Neuron (in vitro differentiated cells): ENCODE measurements around the gene PARD3.
"Not testable (repeated sequence)": the region's sequence is repeated elsewhere in the genome, so short reads cannot be mapped to it uniquely, and the experiment has no call there.

Source experiments
- H2AFZ ChIP-seq: one replicate; pipeline ENCODE4 v1.6.1; 2013; ENCODE audit warnings: low read depth, mild to moderate bottlenecking, inconsistent platforms, low read length, moderate library complexity
- H3K27me3 ChIP-seq: one replicate; pipeline ENCODE4 v1.6.1; 2013; ENCODE audit warnings: low read length; ENCODE audit not compliant: insufficient read depth
- H3K36me3 ChIP-seq: one replicate; pipeline ENCODE4 v1.6.1; 2013; ENCODE audit warnings: low read length; ENCODE audit not compliant: insufficient read depth
- H3K4me1 ChIP-seq: one replicate; pipeline ENCODE4 v1.6.1; 2013; ENCODE audit warnings: low read length; ENCODE audit not compliant: insufficient read depth
- H3K4me3 ChIP-seq: 2 replicates; pipeline ENCODE4 v1.5.1; 2013; ENCODE audit warnings: mild to moderate bottlenecking, low read length, moderate library complexity
- H3K9me3 ChIP-seq: one replicate; pipeline ENCODE4 v1.6.1; 2013; ENCODE audit warnings: low read length

PARD3 gene

DNA sequence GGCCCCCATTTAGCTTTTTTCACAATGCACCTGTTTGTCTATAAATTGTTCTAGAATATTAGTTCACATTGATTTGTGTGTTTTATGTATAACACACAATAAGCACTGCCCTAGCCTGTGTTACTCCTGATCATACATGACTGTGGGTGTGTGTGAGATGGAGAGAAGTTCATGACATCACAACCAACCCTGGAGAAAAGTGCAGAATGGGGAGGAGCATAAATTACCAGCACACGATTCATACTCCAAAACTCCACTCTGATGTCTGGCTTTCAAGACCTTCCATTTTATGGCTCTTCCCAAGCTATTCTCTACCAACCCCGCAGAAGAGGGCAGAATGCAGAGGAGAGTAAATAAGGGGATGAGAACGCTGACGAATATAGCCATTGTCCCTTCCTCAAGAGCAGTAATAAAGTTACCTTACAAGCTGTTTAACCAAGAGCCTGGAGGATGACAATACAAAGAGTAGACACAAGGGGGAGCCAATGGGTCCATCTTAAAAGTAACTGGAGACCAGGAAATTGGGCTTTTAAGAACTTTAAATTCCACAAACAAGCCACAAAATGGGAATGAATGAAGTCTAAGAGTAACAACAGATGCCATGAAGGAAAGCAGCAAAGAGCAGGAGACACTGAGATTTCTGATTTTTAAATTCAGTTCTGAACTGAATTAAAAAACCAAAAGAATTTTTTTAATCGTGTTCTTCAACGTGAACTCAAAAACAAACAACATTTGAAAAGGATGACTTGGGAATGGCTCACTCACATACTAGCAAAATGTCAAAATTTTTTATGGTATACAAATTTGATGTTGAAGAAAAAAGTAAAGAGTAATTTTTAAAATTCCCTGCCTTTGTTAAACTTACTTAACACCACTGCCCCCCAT, 159.6 kb downstream of the PARD3 start:
- H2AFZ ChIP-seq: no peak overlapping the region
- H3K36me3 ChIP-seq: no peaks in the 10 kb centered on the region
- peaks cover 32% of the 10 kb centered on the region for H3K4me1 ChIP-seq
- no peak overlapping the region for H3K4me3 ChIP-seq
- no peaks in the 10 kb centered on the region for H3K27me3 ChIP-seq
- H3K9me3 ChIP-seq: no peaks in the 10 kb centered on the region

GRCh38 chr10:34654211-34654610, 160.9 kb downstream of the PARD3 start:
- no peak overlapping the region for H2AFZ ChIP-seq
- H3K4me3 ChIP-seq: no peak overlapping the region
- H3K4me1 ChIP-seq: peaks cover 35% of the 10 kb centered on the region
- no peaks in the 10 kb centered on the region for H3K9me3 ChIP-seq
- H3K36me3 ChIP-seq: no peaks in the 10 kb centered on the region
- no peaks in the 10 kb centered on the region for H3K27me3 ChIP-seq

- Histone ChIP-seq H3K4me3 (no peak overlapping the region), H3K36me3 (no peaks in the 10 kb centered on the region), H3K4me1 (peaks cover 35% of the 10 kb centered on the region), H2AFZ (no peak overlapping the region), H3K27me3 (no peaks in the 10 kb centered on the region), H3K9me3 (no peaks in the 10 kb centered on the region)
Observed at GRCh38 chr10:34653530-34653929, 161.6 kb downstream of the PARD3 start.

DNA sequence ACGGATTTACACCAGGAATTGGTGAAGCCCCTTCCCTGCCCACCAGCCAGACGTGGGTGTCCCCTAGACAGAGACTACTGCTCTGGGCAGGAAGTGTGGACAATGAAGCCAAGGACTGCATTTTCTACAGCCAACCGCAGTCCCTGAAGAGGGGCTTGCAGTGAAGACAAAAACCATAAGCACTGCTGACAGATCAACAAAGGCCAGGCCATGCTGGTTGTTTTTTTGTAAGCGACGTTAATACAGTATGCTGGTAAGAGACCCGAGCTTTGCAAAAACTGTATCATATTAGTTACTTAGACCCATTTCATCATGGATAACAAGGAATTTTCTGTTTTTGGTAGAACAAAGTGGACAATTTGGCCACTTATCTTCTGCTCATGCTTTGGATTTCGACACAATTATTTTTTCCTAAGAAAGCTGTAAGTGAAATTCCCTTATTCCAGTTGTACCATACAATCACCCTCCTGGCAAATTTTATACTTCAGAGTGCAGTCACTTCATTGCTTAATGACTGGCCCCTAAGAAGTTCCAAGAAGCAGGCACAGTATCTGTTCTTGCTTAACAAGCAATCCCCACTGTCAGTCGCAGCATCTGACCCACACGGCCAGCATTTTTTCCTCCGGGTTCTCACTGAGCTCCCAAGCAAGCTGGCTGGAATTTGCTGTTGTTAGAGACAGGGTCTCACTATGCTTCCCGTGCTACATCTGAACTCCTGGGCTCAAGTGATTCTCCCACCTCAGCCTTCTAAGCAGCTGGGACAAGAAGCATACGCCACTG, 163.5 kb downstream of the PARD3 start:
- Histone ChIP-seq H3K4me3 (no peak overlapping the region), H2AFZ (no peak overlapping the region), H3K9me3 (no peaks in the 10 kb centered on the region), H3K4me1 (peaks cover 33% of the 10 kb centered on the region), H3K27me3 (no peaks in the 10 kb centered on the region), H3K36me3 (no peaks in the 10 kb centered on the region)

DNA sequence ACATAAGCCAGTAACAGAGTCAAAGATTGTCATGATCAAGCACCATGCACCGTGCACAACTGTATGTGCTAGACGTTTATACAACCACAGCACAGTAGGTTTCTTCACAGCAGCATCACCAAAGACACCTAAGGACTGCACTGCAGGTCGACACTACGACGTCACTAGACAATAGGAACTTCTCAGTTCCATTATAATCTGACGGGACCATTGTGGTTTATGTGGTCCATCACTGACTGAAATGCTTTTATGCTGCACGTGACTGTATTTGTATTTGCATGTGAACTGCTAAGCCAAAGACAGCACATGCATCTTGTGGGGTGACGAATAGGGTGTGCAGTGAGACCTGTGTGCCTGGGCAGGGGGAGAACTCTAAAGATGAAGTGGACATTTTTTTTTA, 164.9 kb downstream of the PARD3 start:
- Histone ChIP-seq H3K9me3 (no peaks in the 10 kb centered on the region), H3K4me1 (peaks cover 27% of the 10 kb centered on the region), H3K4me3 (no peak overlapping the region), H2AFZ (no peak overlapping the region), H3K27me3 (no peaks in the 10 kb centered on the region), H3K36me3 (no peaks in the 10 kb centered on the region)

DNA sequence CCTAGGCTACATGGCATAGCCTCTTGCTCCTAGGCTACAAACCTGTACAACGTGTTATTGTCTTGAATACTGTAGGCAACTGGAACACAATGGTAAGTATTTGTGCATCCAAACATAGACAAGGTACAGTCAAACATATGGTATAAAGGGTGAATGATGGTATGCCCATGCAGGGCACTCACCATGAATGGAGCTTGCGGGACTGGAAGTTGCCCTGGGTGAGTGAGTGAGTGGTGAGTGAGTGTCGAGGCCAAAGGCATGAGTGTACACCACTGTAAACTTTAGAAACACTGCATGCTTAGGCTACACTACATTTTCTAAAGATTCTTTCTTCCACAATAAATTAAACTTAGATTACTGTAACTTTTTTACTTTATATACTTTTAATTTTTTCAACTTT, 165.7 kb downstream of the PARD3 start:
- Histone ChIP-seq H3K36me3 (no peaks in the 10 kb centered on the region), H3K27me3 (no peaks in the 10 kb centered on the region), H3K4me1 (peaks cover 27% of the 10 kb centered on the region), H3K4me3 (no peak overlapping the region), H2AFZ (no peak overlapping the region), H3K9me3 (no peaks in the 10 kb centered on the region)

DNA sequence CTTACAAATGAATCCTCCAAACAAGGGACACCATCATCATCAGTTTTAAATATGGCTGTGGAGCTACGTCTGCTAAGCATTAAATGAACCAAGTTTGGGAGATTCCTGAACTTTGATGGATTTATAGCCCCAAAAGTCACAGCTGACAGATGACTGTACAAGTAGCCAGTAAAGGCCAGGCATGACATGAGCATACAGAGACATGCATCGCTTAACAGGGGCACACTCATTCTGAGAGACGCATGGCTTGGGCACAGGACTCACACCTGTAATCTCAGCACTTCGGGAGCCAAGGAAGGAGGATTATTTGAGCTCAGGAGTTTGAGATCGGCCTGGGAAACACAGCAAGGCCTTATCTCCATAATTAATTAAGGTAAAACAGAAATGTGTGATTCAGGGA, 166.2 kb downstream of the PARD3 start:
- H3K4me1 ChIP-seq: peaks cover 27% of the 10 kb centered on the region
- H3K36me3 ChIP-seq: no peaks in the 10 kb centered on the region
- H3K27me3 ChIP-seq: no peaks in the 10 kb centered on the region
- H3K9me3 ChIP-seq: no peaks in the 10 kb centered on the region
- no peak overlapping the region for H2AFZ ChIP-seq
- no peak overlapping the region for H3K4me3 ChIP-seq

DNA sequence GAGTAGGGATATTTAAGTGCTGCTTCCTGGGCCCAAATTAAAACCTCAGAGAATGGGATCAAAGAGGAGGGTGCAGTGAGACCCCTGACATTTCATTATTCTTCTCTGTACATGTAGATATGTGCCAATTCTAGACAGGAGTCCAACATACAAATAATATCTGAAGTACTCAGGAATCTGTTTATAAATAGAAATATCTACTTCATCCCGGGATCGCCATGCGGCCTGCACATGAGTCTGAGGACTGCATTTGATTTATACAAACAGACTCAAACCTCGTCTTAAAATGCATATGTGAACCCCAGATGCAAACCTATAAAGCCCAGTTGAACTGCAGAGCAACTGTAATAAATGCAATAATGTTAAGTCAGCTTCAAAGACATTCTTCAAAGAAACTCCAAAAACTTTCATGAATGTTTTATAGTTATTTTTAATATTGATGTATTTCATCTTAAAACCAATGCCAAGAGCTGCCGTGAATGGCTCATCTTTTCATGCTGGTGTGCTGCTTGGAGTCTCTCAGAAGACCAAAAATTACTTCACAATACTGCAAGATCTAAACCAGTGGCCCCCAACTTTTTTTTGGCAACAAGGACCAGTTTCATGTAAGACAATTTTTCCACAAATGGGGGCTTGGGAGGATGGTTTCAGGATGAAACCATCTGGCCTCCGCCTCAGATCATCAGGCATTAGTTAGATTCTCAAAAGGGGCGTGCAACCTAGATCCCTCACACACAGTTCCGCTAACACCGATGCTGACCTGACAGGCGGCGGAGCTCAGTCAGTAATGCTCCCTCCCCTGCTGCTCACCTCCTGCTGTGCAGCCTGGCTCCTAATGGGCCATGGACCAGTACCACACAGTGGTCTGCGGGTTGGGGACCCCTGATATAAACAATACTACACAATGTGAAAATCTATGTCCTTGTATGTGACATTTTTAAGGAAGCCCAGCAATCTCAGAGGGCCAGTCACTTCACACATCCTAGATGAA, 166.9 kb downstream of the PARD3 start:
- Histone ChIP-seq H3K27me3 (no peaks in the 10 kb centered on the region), H3K4me3 (no peak overlapping the region), H3K36me3 (no peaks in the 10 kb centered on the region), H3K4me1 (peaks cover 25% of the 10 kb centered on the region), H3K9me3 (no peaks in the 10 kb centered on the region), H2AFZ (no peak overlapping the region)

DNA sequence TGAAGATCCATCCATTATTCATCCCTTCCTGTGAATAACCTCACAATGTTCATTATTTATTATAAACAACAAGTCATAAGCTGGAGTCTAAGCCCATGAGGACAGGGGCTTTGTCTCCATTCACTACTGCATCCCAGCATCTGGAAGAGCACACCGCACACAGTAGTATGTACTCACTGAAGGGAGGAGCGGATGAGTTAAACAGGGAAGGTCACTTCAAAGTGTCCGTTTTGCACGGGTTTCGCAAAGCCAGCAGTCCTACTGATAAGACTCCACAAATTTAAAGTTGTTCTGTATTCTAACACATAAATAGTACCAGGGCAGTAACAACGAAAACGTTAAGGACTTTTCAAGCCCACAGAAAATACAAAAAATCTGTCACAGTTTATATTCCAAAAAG, 167.9 kb downstream of the PARD3 start:
- no peaks in the 10 kb centered on the region for H3K27me3 ChIP-seq
- H3K36me3 ChIP-seq: no peaks in the 10 kb centered on the region
- H3K4me1 ChIP-seq: peaks cover 16% of the 10 kb centered on the region
- no peak overlapping the region for H3K4me3 ChIP-seq
- H2AFZ ChIP-seq: no peak overlapping the region
- no peaks in the 10 kb centered on the region for H3K9me3 ChIP-seq

DNA sequence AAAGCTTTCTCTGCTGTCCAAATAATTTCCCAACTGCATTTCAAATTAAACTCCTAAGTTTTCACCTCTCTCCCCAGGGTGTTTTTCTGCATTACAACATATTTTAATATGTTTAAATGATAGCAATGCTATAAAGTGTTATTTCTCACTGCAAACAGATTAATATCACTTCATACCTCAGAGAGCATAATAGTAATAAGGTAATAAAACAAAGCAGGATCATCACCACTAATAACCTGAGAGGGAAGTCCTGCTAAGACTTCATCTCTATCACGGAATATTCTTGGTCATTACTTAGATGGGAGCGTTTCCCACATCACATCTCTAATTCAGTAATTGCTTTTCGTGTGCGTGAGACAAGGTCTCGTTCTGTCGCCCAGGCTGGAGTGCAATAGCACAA, 168.8 kb downstream of the PARD3 start:
- no peaks in the 10 kb centered on the region for H3K36me3 ChIP-seq
- no peak overlapping the region for H3K4me3 ChIP-seq
- peaks cover 8% of the 10 kb centered on the region for H3K4me1 ChIP-seq
- H3K9me3 ChIP-seq: no peaks in the 10 kb centered on the region
- no peaks in the 10 kb centered on the region for H3K27me3 ChIP-seq
- no peak overlapping the region for H2AFZ ChIP-seq

DNA sequence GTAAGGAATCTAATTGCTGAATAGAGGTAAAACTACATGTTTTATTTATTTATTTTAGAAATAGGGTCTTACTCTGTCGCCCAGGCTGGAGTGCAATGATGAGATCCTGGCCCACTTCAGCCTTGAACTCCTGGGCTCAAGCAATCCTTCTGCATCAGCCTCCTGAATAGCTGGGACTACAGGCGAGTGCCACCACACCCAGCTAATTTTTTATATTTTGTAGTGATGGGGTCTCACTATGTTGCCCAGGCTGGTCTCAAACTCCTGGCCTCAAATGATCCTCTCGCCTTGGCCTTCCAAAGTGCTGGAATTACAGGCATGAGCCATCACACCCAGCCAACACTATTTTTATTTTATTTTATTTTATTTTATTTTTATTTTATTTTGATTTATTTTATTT, 170.3 kb downstream of the PARD3 start:
- not testable (repeated sequence) for H2AFZ ChIP-seq, H3K36me3 ChIP-seq, H3K4me1 ChIP-seq, H3K4me3 ChIP-seq, H3K9me3 ChIP-seq, H3K27me3 ChIP-seq

DNA sequence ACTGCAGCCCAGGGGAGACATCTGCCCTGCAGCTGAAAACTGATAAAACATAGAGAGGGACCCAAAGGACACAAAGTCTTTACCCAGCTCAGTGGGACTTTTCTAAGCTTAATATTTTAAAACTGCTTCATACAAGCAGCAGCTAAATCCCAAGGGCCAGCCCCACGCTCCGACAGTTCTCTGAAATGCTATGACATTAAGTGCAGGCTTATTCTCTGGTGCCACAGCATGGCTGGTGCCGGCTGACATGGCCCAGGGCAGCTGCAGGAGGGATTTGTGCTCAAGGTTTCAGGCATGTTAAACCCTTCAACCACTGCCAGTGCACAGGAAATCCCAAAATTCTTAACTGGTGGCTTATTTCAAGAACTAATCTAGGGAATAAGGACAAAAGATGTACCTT, 170.9 kb downstream of the PARD3 start:
- no peaks in the 10 kb centered on the region for H3K4me1 ChIP-seq
- no peaks in the 10 kb centered on the region for H3K9me3 ChIP-seq
- no peaks in the 10 kb centered on the region for H3K27me3 ChIP-seq
- H3K36me3 ChIP-seq: no peaks in the 10 kb centered on the region
- no peak overlapping the region for H2AFZ ChIP-seq
- no peak overlapping the region for H3K4me3 ChIP-seq

DNA sequence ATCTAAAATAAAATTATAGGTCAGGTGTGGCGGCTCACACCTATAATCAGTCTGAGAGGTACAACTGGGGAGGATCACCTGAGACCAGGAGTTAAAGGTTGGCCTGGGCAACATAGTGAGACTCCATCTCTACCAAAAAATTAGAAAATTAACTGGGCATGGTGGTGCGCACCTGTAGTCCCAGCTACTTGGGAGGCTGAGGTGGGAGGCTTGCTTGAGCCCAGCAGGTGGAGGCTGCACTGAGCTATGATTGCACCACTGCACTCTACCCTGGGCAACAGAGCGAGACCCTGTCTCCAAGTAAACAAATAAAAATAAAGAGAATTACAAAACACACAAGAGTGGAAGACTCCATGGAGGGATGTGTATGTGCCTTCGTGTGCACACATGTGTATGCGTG, 171.5 kb downstream of the PARD3 start:
- H3K4me1 ChIP-seq: no peaks in the 10 kb centered on the region
- H2AFZ ChIP-seq: no peak overlapping the region
- no peaks in the 10 kb centered on the region for H3K9me3 ChIP-seq
- no peak overlapping the region for H3K4me3 ChIP-seq
- no peaks in the 10 kb centered on the region for H3K27me3 ChIP-seq
- H3K36me3 ChIP-seq: no peaks in the 10 kb centered on the region
